ENCODE results near the gene ZNF184. TPM values are rescaled to one million over a fixed set of nuclear protein-coding genes. Genes with fewer than 3 reads are reported as not detected.
"Not testable (repeated sequence)": the region's sequence is repeated elsewhere in the genome, so short reads cannot be mapped to it uniquely, and the experiment has no call there.

The ZNF184 gene
- total and polyA plus RNA-seq, 4 donors, result 0.80 to 4.4 (median 1.6) TPM

GRCh38 chr6:27428502-27428901 is 44.4 kb downstream of the ZNF184 start (continued):
- no peak for TF ChIP-seq ATF3 (IDR thresholded peaks at IDR 0.05)

GRCh38 chr6:27426045-27426620 is 46.8 kb downstream of the ZNF184 start:
- peaks cover 5 to 16% (median 13%) of the 10 kb centered on the region in 4 donors for H3K9me3 ChIP-seq (ENCODE audit: control insufficient read depth in 4 of 4, low read length in 3 of 4)
- DNase-seq (ENCODE audit: low spot score), result no peak

GRCh38 chr6:27424851-27425250 is 48.1 kb downstream of the ZNF184 start:
- DNase-seq (ENCODE audit: low spot score); H3K9ac ChIP-seq (ENCODE audit: low read depth in 1 of 2, low read length in 2 of 2); H3K27me3 ChIP-seq (ENCODE audit: control insufficient read depth in 4 of 4, insufficient read depth in 4 of 4, low read length in 3 of 4); H3K4me3 ChIP-seq (ENCODE audit: low read depth in 1 of 3, low read length in 3 of 3); H3K36me3 ChIP-seq (ENCODE audit: control insufficient read depth in 4 of 4, insufficient read depth in 3 of 4, low read depth in 1 of 4, low read length in 3 of 4); H3K4me1 ChIP-seq (ENCODE audit: control insufficient read depth in 4 of 4, insufficient read depth in 4 of 4, low read length in 3 of 4); H3K27ac ChIP-seq (ENCODE audit: low read depth in 1 of 2, low read length in 2 of 2): not testable (repeated sequence)
- H3K9me3 ChIP-seq (ENCODE audit: control insufficient read depth in 4 of 4, low read length in 3 of 4), result peaks cover 5 to 14% (median 12%) of the 10 kb centered on the region in 4 donors
- WGBS, result 82% methylated on average over 36 of the region's 36 CpGs

More at GRCh38 chr6:27426045-27426620, 46.8 kb downstream of the ZNF184 start:
- Histone ChIP-seq H3K27me3 (ENCODE audit: control insufficient read depth in 4 of 4, insufficient read depth in 4 of 4, low read length in 3 of 4) (no peaks in the 10 kb centered on the region), H3K4me1 (ENCODE audit: control insufficient read depth in 4 of 4, insufficient read depth in 4 of 4, low read length in 3 of 4) (no peaks in the 10 kb centered on the region), H3K9ac (ENCODE audit: low read depth in 1 of 2, low read length in 2 of 2) (no peak overlapping the region), H3K4me3 (ENCODE audit: low read depth in 1 of 3, low read length in 3 of 3) (no peak overlapping the region), H3K27ac (ENCODE audit: low read depth in 1 of 2, low read length in 2 of 2) (no peak overlapping the region), H3K36me3 (ENCODE audit: control insufficient read depth in 4 of 4, insufficient read depth in 3 of 4, low read depth in 1 of 4, low read length in 3 of 4) (no peaks in the 10 kb centered on the region)
- TF ChIP-seq SP1 (IDR thresholded peaks at IDR 0.05) (no peak), MAX (IDR thresholded peaks at IDR 0.05) (no peak)
- WGBS, result 51% methylated on average over 4 of the region's 4 CpGs

GRCh38 chr6:27422651-27423332 is 50.1 kb downstream of the ZNF184 start:
- TF ChIP-seq HNF4G (IDR thresholded peaks at IDR 0.05), result no peak
- no peak for TF ChIP-seq REST (IDR thresholded peaks at IDR 0.05)
- no peak for TF ChIP-seq TAF1 (conservative IDR thresholded peaks at IDR 0.05)
- no peak for TF ChIP-seq YY1 (IDR thresholded peaks at IDR 0.05)
- no peak for TF ChIP-seq SP1 (IDR thresholded peaks at IDR 0.05)
- TF ChIP-seq ATF3 (IDR thresholded peaks at IDR 0.05), result no peak
- no peak for TF ChIP-seq FOXA2 (IDR thresholded peaks at IDR 0.05)
- Histone ChIP-seq H3K36me3 (ENCODE audit: control insufficient read depth in 4 of 4, insufficient read depth in 3 of 4, low read depth in 1 of 4, low read length in 3 of 4) (no peaks in the 10 kb centered on the region), H3K27me3 (ENCODE audit: control insufficient read depth in 4 of 4, insufficient read depth in 4 of 4, low read length in 3 of 4) (peaks cover 0 to 3% (median 0%) of the 10 kb centered on the region in 4 donors), H3K9me3 (ENCODE audit: control insufficient read depth in 4 of 4, low read length in 3 of 4) (peaks cover 5 to 10% (median 8%) of the 10 kb centered on the region in 4 donors), H3K4me1 (ENCODE audit: control insufficient read depth in 4 of 4, insufficient read depth in 4 of 4, low read length in 3 of 4) (no peaks in the 10 kb centered on the region), H3K27ac (ENCODE audit: low read depth in 1 of 2, low read length in 2 of 2) (no peak overlapping the region), H3K4me3 (ENCODE audit: low read depth in 1 of 3, low read length in 3 of 3) (no peak overlapping the region), H3K9ac (ENCODE audit: low read depth in 1 of 2, low read length in 2 of 2) (no peak overlapping the region)
- DNase-seq (ENCODE audit: low spot score), result no peak
- WGBS, result 52% methylated on average over 32 of the region's 32 CpGs
